Measurements from ENCODE around the gene FREM1. TPM values are rescaled to one million over a fixed set of nuclear protein-coding genes. Genes with fewer than 3 reads are reported as not detected.

Gene FREM1
- total RNA-seq, 4 donors from 2014 or later = 2.2 to 12.7 (median 5.7) TPM

DNA sequence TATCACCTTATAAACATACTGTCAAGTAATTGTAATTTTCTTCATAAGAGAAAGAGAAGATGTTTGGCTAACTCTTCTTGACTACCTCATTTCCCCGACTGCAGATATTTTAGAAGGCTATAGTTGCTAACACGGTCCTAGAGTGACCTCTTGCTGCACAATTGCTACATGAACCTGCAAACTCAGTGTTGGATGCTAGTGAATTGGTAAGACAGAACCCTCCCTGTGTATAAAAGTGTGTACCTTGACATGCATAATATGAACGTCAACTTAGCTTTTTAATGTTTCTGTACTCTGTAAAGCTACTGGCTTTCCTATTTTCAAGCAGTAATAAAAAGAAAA, 141.0 kb downstream of the FREM1 start:
- intact Hi-C loops (cut with DNase I; ENCODE audit: low total_unique reads) = no loop called here
- in situ Hi-C loops (cut with MboI; ENCODE audit: low pct_ligation_motif_present in 1 of 4, low pct_unique_long_range_greater_than_20kb in 1 of 4, low sequenced_read_pairs in 3 of 4) = loop anchor here in 1 of 4 donors (25.0 kb wide), 2 partner anchors 157 to 368 kb away; no protein-coding TSS in a partner anchor

DNA sequence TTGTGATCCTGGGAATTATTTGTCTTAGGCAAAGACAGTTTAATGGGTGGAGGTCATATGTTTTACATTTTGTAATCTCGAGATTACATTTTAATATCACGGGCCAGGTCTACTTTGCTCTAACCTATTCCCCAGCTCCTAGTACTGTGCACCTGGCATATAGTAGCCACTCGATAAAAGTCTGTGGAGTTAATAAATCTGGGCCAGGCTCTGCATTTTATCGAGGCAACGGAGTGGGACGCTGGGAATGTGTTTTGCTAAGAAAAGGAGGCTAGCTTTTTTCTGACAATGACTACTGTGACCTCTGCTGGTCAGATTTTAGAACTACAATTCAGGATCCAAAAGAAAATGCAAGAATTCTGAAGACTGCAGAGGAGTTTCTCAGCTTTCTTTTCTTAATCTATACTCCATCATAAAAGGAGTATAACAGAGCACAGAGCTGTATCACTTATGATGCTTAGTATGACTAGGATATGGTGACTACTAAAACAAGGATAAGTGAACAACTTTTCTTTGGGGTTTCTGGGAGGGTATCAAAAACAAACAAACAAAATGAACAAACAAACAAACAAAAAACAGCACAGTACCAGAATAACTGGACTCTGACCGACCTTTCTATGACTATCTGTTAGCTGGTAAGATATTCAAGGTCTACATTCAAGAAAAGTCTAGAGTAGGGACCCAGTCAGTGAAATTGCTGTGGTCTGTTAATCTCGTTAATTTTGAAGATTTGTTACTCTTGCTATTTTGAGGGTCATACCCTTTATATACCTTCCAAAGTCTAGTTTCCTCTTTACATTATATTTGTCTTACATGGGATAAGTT, 141.6 kb downstream of the FREM1 start:
- Histone ChIP-seq H3K27me3 (no peaks in the 10 kb centered on the region), H3K9me3 (no peaks in the 10 kb centered on the region), H3K27ac (no peak overlapping the region), H3K4me1 (peaks cover 0 to 4% (median 0%) of the 10 kb centered on the region in 4 donors), H3K36me3 (no peaks in the 10 kb centered on the region), H3K4me3 (no peak overlapping the region)
- TF ChIP-seq, protein P1, sequence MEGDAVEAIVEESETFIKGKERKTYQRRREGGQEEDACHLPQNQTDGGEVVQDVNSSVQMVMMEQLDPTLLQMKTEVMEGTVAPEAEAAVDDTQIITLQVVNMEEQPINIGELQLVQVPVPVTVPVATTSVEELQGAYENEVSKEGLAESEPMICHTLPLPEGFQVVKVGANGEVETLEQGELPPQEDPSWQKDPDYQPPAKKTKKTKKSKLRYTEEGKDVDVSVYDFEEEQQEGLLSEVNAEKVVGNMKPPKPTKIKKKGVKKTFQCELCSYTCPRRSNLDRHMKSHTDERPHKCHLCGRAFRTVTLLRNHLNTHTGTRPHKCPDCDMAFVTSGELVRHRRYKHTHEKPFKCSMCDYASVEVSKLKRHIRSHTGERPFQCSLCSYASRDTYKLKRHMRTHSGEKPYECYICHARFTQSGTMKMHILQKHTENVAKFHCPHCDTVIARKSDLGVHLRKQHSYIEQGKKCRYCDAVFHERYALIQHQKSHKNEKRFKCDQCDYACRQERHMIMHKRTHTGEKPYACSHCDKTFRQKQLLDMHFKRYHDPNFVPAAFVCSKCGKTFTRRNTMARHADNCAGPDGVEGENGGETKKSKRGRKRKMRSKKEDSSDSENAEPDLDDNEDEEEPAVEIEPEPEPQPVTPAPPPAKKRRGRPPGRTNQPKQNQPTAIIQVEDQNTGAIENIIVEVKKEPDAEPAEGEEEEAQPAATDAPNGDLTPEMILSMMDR (IDR thresholded peaks at IDR 0.05) = peak; percentile 63 to 74 (median 70)
- TF ChIP-seq POLR2AphosphoS5 (IDR thresholded peaks at IDR 0.05) = no peak
- in situ Hi-C loops (cut with MboI; ENCODE audit: low pct_ligation_motif_present in 1 of 4, low pct_unique_long_range_greater_than_20kb in 1 of 4, low sequenced_read_pairs in 3 of 4) = loop anchor here in 1 of 4 donors (25.0 kb wide), 2 partner anchors 156 to 369 kb away; no protein-coding TSS in a partner anchor
- WGBS, 2 donors (ENCODE audit: low coverage in 1 of 2) = 22 to 29% methylated on average over 7 to 8 of the region's 8 CpGs
- no peak for DNase-seq
- intact Hi-C loops (cut with DNase I; ENCODE audit: low total_unique reads) = no loop called here

More for the DNA sequence above, 141.0 kb downstream of the FREM1 start:
- Histone ChIP-seq H3K4me1 (peaks cover 0 to 4% (median 0%) of the 10 kb centered on the region in 4 donors), H3K9me3 (no peaks in the 10 kb centered on the region), H3K27me3 (no peaks in the 10 kb centered on the region), H3K36me3 (no peaks in the 10 kb centered on the region), H3K27ac (no peak overlapping the region), H3K4me3 (no peak overlapping the region)
- WGBS, 2 donors (ENCODE audit: low coverage in 1 of 2) = 49 to 58% methylated on average over 3 of the region's 3 CpGs
- DNase-seq = no peak
- TF ChIP-seq POLR2AphosphoS5 (IDR thresholded peaks at IDR 0.05) = no peak
- no peak for TF ChIP-seq EP300 (IDR thresholded peaks at IDR 0.05; ENCODE audit: low read depth)
- TF ChIP-seq, protein P1 (IDR thresholded peaks at IDR 0.05) = no peak

DNA sequence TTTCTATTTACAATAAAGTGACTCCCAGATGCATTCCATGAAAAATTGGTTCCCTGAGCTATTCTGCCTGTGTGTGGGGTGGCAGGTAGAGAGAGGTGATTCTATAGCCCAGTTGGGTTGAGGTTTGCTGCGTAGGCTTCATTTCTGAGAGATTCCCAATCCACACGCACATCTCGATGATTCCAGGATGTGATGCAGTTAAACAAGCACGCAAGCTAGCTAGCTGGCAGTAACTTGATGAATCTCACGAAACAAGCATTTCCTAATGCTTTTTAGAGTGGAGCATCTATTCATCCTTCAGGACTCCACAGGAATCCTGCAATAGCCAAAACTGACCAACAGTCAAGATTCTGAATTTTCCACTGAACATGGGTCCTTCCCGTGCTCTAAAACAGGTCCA, 143.9 kb downstream of the FREM1 start:
- no peak for TF ChIP-seq POLR2A (IDR thresholded peaks at IDR 0.05)
- no peak for TF ChIP-seq EP300 (IDR thresholded peaks at IDR 0.05; ENCODE audit: low read depth)
- TF ChIP-seq, protein P1 (IDR thresholded peaks at IDR 0.05) = no peak
- TF ChIP-seq POLR2AphosphoS5 (IDR thresholded peaks at IDR 0.05) = no peak
- Histone ChIP-seq H3K4me1 (peaks cover 0 to 4% (median 0%) of the 10 kb centered on the region in 4 donors), H3K27me3 (no peaks in the 10 kb centered on the region), H3K27ac (no peak overlapping the region), H3K36me3 (no peaks in the 10 kb centered on the region), H3K9me3 (no peaks in the 10 kb centered on the region), H3K4me3 (no peak overlapping the region)
- intact Hi-C loops (cut with DNase I; ENCODE audit: low total_unique reads) (no loop called here), in situ Hi-C loops (cut with MboI; ENCODE audit: low pct_ligation_motif_present in 1 of 4, low pct_unique_long_range_greater_than_20kb in 1 of 4, low sequenced_read_pairs in 3 of 4) (loop anchor here in 1 of 4 donors (25.0 kb wide), 2 partner anchors 154 to 371 kb away; no protein-coding TSS in a partner anchor)
- WGBS, 2 donors (ENCODE audit: low coverage in 1 of 2) = 89 to 100% methylated on average over 2 to 6 of the region's 6 CpGs
- no peak for DNase-seq

DNA sequence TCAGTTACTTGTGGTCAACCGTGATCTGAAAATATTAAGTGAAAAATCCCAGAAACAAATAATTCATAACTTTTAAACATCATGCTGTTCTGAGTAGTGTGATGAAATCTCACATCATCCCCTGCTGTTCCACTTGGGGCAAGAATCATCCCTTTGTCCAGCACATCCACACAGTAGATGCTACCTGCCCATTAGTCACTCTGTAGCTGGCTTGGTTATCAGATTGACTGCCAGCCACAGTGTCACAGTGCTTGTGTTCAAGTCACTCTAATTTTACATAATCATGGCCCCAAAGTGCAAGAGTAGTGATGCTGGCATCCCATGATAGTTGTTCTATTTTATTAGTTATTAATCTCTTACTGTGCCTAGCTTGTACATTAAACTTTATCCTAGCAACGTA, 148.6 kb downstream of the FREM1 start:
- Histone ChIP-seq H3K27me3 (no peaks in the 10 kb centered on the region), H3K9me3 (no peaks in the 10 kb centered on the region), H3K36me3 (no peaks in the 10 kb centered on the region), H3K27ac (no peak overlapping the region), H3K4me1 (no peaks in the 10 kb centered on the region), H3K4me3 (no peak overlapping the region)
- WGBS, 2 donors (ENCODE audit: low coverage in 1 of 2) = 81 to 92% methylated on average over 2 of the region's 2 CpGs
- TF ChIP-seq EP300 (IDR thresholded peaks at IDR 0.05; ENCODE audit: low read depth) (no peak), POLR2AphosphoS5 (IDR thresholded peaks at IDR 0.05) (no peak), POLR2A (IDR thresholded peaks at IDR 0.05) (no peak)
- TF ChIP-seq, protein P1 (IDR thresholded peaks at IDR 0.05) = no peak
- intact Hi-C loops (cut with DNase I; ENCODE audit: low total_unique reads) (no loop called here), in situ Hi-C loops (cut with MboI; ENCODE audit: low pct_ligation_motif_present in 1 of 4, low pct_unique_long_range_greater_than_20kb in 1 of 4, low sequenced_read_pairs in 3 of 4) (loop anchor here in 1 of 4 donors (25.0 kb wide), 2 partner anchors 149 to 376 kb away; no protein-coding TSS in a partner anchor)
- no peak for DNase-seq
